ENCODE results near the gene UBE2Q2. TPM values are rescaled to one million over a fixed set of nuclear protein-coding genes. Genes with fewer than 3 reads are reported as not detected.

Gene UBE2Q2
- 25.9 and 57.4 TPM in 2 replicates for total RNA-seq (2011; cell fraction: chromatin; rRNA removed; ENCODE audit: low replicate concordance)
- 17.8 and 19.2 TPM in 2 replicates for total RNA-seq (2011; cell fraction: nucleolus; rRNA removed)
- 40.3 and 64.1 TPM in 2 replicates for total RNA-seq (2011; cell fraction: nucleoplasm; rRNA removed)
- total RNA-seq (2014; rRNA removed) (11.6 and 12.1 TPM in 2 replicates), total RNA-seq (2014; rRNA removed; fragmentation: Illumina TruSeq; extraction: Trizol) (22.0 and 22.9 TPM in 2 replicates), total RNA-seq (2015; rRNA removed; fragmentation: Illumina TruSeq; extraction: Trizol) (20.2 and 24.0 TPM in 2 replicates), total RNA-seq (2021) (15.2 and 16.2 TPM in 2 replicates), polyA plus RNA-seq (2011; rRNA removed) (15.4 and 19.2 TPM in 2 replicates), polyA plus RNA-seq (2014; fragmentation: Illumina TruSeq; extraction: Trizol) (13.4 and 16.9 TPM in 2 replicates), polyA plus RNA-seq (2014; fragmentation: Nextera tagmentation; extraction: Ambion mirVana) (1 to 10 TPM; 6.2 to 7.1 TPM), polyA plus RNA-seq (2014; rRNA removed) (13.0 and 13.5 TPM in 2 replicates), polyA minus RNA-seq (2011; rRNA and poly(A)+ RNA removed) (16.7 and 18.0 TPM in 2 replicates), Bru-seq, nascent RNA (percentile 90 among the genes with signal in this experiment), BruChase-seq, experiment 1, labeled RNA remaining after a 2-hour chase (percentile 92 among the genes with signal in this experiment), BruChase-seq, experiment 2, labeled RNA remaining after a 6-hour chase (percentile 91 among the genes with signal in this experiment)
- 5.5 and 7.4 TPM in 2 replicates for polyA plus RNA-seq (2011; cell fraction: cytosol; rRNA removed)
- 19.2 and 26.7 TPM in 2 replicates for polyA plus RNA-seq (2011; cell fraction: nucleus; rRNA removed)
- 13.1 and 13.6 TPM in 2 replicates for polyA plus RNA-seq (2012)
- polyA minus RNA-seq (2011; cell fraction: cytosol; rRNA and poly(A)+ RNA removed) = 6.3 and 6.8 TPM in 2 replicates
- 25.3 and 28.0 TPM in 2 replicates for polyA minus RNA-seq (2011; cell fraction: nucleus; rRNA and poly(A)+ RNA removed)
- long read RNA-seq, experiment 1, transcript UBE2Q2-201 (13 exons, 3,130 nt) = major isoform, 100 of 178 reads
- long read RNA-seq, experiment 1, transcript UBE2Q2-208 (12 exons, 2,969 nt) = minor isoform, 16 of 178 reads
- long read RNA-seq, experiment 1, partial matches to known transcripts = 17 of 178 reads
- long read RNA-seq, experiment 1, other reads (novel, unspliced or antisense) = 45 of 178 reads
- long read RNA-seq, experiment 2, partial matches to known transcripts = 1 of 12 reads
- long read RNA-seq, experiment 2, other reads (novel, unspliced or antisense) = 9 of 12 reads
- long read RNA-seq, experiment 3, partial matches to known transcripts = 3 of 14 reads
- long read RNA-seq, experiment 3, other reads (novel, unspliced or antisense) = 5 of 14 reads

DNA sequence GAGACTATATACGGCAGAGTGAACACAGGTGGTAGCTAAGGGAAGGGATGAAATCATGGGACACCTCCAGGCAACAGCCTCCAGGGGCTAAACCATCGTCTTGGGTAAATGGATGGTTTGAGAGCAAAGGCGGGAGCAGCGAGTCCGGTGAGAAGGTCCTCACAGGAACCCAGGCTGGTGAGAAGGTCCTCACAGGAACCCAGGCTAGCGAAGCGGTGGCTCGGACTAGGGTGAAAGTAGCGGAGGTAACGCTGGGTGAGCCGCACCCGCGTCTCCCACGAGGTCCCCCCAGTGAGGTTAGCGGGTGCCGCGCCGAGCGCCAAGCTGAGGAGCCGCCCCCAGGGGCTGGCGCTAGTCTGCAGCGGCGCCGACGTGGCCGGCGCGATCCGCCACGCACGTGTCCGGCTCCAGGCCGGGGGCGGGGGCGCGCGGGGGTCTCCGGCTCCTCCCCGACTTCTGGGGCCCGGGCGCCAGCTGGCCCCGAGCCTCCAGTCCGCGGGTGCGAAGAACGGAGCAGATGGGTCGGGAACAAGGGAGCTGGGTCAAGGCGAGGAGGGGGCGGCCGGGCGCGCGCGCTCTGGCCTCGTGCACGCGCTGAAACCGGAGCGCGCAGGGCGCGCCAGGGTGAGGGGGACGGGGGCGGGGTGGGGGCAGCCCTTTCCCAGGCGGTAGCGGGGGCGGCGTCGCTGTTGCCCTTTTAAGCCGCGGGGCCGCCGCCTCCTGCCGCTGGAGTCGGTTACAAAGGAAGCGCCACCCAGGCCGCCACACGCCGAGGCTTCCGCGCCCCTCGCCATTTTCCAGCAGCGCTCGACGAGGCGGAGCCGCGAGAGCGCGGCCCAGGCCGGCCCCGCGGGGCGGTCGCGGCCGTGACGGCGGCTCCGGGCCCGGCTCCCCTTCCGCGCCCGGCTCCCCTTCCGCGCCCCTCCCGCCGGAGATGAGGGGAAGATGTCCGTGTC, at the start of gene UBE2Q2:
TSS of gene UBE2Q2 (plus strand) at position 726 of the 956 bp plus-strand sequence. CDS start at position 946, 220 bp downstream.
- Histone ChIP-seq H3K4me2 (ENCODE audit: insufficient read depth, low read length) (peak within 1 kb of the TSS; percentile 92), H2AFZ (ENCODE audit: low read depth, low read length) (peak within 1 kb of the TSS; percentile 89), H3K36me3 (ENCODE audit: control insufficient read depth, insufficient read depth, low read length) (peaks cover 13% of the 10 kb centered on the region; the same call in 2 of the 3 replicates), H3K27ac (ENCODE audit: extremely low read depth, low read depth, low read length) (peak within 1 kb of the TSS; percentile 94), H3K9me3 (replicated peaks; ENCODE audit: control insufficient read depth, insufficient read depth, low read depth, low read length) (no peaks in the 10 kb centered on the region), H3K27me3 (ENCODE audit: control insufficient read depth in 2 of 2, insufficient read depth in 2 of 2, low read length in 2 of 2) (no peaks in the 10 kb centered on the region), H3K9ac (ENCODE audit: insufficient read depth in 1 of 2, low read depth in 2 of 2, low read length in 2 of 2) (peak within 1 kb of the TSS; percentile 81 to 91), H3K9me1 (ENCODE audit: control insufficient read depth, insufficient read depth, low read length) (no peaks in the 10 kb centered on the region), H3K79me2 (ENCODE audit: control insufficient read depth, insufficient read depth, low read length) (peaks cover 46% of the 10 kb centered on the region), H4K20me1 (replicated peaks; ENCODE audit: control insufficient read depth, insufficient read depth, low read length) (peaks cover 3% of the 10 kb centered on the region; the same call in 1 of the 2 replicates), H3K4me1 (replicated peaks in 1 of 2; ENCODE audit: control insufficient read depth in 2 of 2, insufficient read depth in 2 of 2, low read length in 2 of 2) (peaks cover 32% of the 10 kb centered on the region in 2 experiments), H3K4me3 (peak within 1 kb of the TSS; percentile 82)
- WGBS (ENCODE audit: insufficient coverage, low coverage, missing lambda C conversion rate) = 3% methylated on average over 24 of the region's 109 CpGs
- FAIRE-seq = no peak
- peak; percentile 74 for ATAC-seq
- peak; percentile 90 to 92 (median 92) for DNase-seq (ENCODE audit: extremely low read depth in 1 of 4, low spot score in 3 of 4)
- ChIA-PET POLR2A (interaction anchor here (0.6 to 4.4 kb wide), 20 partner anchors 10 to 1888 kb away, joined by 3 to 38 read pairs (median 4); no protein-coding TSS in a partner anchor), CTCF (ENCODE audit: low intra/inter-chr PET ratio) (no interaction called here)
- in situ Hi-C loops (cut with MboI) = no loop called here
- no TSS peak for BruUV-seq (replicated peaks)
- intact Hi-C loops (cut with micrococcal nuclease) = loop anchor here (2.0 kb wide), 1 partner anchor 60 kb away; the partner anchor contains the start of gene FBXO22
- TF ChIP-seq, protein P1, sequence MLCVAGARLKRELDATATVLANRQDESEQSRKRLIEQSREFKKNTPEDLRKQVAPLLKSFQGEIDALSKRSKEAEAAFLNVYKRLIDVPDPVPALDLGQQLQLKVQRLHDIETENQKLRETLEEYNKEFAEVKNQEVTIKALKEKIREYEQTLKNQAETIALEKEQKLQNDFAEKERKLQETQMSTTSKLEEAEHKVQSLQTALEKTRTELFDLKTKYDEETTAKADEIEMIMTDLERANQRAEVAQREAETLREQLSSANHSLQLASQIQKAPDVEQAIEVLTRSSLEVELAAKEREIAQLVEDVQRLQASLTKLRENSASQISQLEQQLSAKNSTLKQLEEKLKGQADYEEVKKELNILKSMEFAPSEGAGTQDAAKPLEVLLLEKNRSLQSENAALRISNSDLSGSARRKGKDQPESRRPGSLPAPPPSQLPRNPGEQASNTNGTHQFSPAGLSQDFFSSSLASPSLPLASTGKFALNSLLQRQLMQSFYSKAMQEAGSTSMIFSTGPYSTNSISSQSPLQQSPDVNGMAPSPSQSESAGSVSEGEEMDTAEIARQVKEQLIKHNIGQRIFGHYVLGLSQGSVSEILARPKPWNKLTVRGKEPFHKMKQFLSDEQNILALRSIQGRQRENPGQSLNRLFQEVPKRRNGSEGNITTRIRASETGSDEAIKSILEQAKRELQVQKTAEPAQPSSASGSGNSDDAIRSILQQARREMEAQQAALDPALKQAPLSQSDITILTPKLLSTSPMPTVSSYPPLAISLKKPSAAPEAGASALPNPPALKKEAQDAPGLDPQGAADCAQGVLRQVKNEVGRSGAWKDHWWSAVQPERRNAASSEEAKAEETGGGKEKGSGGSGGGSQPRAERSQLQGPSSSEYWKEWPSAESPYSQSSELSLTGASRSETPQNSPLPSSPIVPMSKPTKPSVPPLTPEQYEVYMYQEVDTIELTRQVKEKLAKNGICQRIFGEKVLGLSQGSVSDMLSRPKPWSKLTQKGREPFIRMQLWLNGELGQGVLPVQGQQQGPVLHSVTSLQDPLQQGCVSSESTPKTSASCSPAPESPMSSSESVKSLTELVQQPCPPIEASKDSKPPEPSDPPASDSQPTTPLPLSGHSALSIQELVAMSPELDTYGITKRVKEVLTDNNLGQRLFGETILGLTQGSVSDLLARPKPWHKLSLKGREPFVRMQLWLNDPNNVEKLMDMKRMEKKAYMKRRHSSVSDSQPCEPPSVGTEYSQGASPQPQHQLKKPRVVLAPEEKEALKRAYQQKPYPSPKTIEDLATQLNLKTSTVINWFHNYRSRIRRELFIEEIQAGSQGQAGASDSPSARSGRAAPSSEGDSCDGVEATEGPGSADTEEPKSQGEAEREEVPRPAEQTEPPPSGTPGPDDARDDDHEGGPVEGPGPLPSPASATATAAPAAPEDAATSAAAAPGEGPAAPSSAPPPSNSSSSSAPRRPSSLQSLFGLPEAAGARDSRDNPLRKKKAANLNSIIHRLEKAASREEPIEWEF (CRISPR knock-in tag; IDR thresholded peaks at IDR 0.05) = 0 out of 2 replicates have a peak, but pooled peaks have one; percentile 67
- TF ChIP-seq DDX20 (tag; IDR thresholded peaks at IDR 0.05; ENCODE audit: low read depth) = no peak
- no peak for TF ChIP-seq GTF2A2 (tag; IDR thresholded peaks at IDR 0.05)
- TF ChIP-seq, protein P2, sequence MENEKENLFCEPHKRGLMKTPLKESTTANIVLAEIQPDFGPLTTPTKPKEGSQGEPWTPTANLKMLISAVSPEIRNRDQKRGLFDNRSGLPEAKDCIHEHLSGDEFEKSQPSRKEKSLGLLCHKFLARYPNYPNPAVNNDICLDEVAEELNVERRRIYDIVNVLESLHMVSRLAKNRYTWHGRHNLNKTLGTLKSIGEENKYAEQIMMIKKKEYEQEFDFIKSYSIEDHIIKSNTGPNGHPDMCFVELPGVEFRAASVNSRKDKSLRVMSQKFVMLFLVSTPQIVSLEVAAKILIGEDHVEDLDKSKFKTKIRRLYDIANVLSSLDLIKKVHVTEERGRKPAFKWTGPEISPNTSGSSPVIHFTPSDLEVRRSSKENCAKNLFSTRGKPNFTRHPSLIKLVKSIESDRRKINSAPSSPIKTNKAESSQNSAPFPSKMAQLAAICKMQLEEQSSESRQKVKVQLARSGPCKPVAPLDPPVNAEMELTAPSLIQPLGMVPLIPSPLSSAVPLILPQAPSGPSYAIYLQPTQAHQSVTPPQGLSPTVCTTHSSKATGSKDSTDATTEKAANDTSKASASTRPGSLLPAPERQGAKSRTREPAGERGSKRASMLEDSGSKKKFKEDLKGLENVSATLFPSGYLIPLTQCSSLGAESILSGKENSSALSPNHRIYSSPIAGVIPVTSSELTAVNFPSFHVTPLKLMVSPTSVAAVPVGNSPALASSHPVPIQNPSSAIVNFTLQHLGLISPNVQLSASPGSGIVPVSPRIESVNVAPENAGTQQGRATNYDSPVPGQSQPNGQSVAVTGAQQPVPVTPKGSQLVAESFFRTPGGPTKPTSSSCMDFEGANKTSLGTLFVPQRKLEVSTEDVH (IDR thresholded peaks at IDR 0.05; ENCODE audit: low read depth, partially characterized antibody) = peak; percentile 38
- TF ChIP-seq MYBL2 (IDR thresholded peaks at IDR 0.05; ENCODE audit: low read depth) = no peak
- TF ChIP-seq MYBL2 (CRISPR knock-in tag; IDR thresholded peaks at IDR 0.05; ENCODE audit: borderline replicate concordance) = no peak

All from K562 (cell line).